GM23248 (cell line): ENCODE data around the gene HMGN5.

Source experiments
- EZH2 ChIP-seq: fragments of 200-600 bp; sonication (generic); IDR thresholded peaks from 2 replicates; pipeline ENCODE4 v1.6.1; 2018; ENCODE audit warnings: antibody characterized with exemption, mild to moderate bottlenecking; ENCODE audit not compliant: insufficient read depth, poor library complexity, severe bottlenecking
- EZH2phosphoT487 ChIP-seq: fragments of 200-600 bp; sonication (generic); IDR thresholded peaks from 2 replicates; pipeline ENCODE4 v1.6.1; 2018; ENCODE audit warnings: antibody characterized with exemption, moderate library complexity, mild to moderate bottlenecking, low read depth; ENCODE audit not compliant: insufficient read depth

DNA sequence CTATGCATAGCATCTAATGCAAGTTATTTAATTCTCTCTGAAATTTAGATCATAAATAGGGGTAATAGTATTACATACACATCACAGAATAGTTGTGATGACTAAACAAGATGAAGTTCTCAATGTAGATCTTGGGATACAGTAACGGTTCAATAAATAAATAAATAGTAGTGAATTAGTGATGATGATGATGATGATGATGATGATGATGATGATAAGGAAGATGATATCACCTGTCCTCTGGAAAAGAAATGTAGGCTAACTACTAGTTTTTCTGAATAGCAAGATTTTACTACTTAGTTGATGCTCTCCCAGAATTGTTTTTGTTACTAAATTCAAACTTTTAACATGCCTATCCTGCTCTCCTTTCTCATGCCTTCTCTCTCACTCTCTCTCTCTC lies 30.5 kb upstream of the HMGN5 start:
- TF ChIP-seq EZH2 (no peak), EZH2phosphoT487 (no peak)
